ENCODE measurements around the gene ARSD.
"Not testable (repeated sequence)": the region's sequence is repeated elsewhere in the genome, so short reads cannot be mapped to it uniquely, and the experiment has no call there.

The ARSD gene

DNA sequence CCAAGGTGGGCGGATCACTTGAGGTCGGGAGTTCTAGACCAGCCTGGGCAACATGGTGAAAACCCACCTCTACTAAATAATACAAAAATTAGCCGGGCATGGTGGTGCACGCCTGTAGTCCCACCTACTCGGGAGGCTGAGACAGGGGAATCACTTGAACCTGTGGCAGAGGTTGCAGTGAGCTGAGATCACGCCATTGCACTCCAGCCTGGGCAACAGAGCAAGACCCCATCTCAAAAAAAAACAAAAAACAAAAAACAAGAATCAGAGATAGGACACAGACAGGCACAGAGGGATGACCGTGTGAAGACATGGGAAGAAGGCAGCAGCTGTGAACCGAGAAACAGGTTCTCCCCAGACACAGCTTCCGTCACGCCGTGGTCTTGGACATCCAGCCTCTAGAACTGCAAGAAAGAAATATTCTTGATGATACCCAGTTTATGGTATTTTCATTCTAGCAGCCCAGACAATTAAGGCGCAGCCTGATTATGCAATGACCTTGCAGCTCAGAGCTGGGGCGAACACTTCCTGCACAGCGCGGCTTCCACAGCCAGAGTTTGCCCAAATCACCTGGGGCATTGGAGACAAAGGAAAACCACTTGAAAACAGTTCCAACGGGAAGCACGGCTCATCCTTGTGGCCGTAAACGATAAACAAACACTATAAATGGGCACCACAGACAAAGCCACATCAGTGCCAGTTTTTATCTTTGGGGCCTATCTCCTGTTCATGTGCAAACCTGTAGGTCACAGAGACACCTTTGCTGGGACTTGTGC lies 4.2 kb upstream of the ARSD start:
- H3K4me3 ChIP-seq (ENCODE audit: low read depth, low read length) = no peak overlapping the region

DNA sequence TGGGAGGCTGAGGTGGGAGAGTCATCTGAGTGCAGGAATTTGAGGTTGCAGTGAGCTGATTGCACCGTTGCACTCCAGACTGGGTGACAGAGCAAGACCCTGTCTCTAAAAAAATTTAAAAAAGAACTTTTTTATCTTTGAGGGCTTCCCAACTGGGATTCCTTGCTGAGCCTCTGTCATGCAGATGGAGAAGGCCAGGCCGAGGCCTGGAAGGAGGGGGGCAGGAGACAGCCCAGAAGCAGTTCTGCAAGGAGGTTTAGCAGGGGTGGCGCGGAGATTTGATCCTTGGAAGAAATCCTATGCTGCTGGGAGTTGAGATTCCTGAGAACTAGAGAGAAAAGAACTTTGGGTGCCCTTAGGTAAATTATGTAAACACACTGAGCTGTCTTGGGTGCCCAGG lies 2.5 kb upstream of the ARSD start:
- H3K4me3 ChIP-seq (ENCODE audit: low read depth, low read length) = no peak overlapping the region

DNA sequence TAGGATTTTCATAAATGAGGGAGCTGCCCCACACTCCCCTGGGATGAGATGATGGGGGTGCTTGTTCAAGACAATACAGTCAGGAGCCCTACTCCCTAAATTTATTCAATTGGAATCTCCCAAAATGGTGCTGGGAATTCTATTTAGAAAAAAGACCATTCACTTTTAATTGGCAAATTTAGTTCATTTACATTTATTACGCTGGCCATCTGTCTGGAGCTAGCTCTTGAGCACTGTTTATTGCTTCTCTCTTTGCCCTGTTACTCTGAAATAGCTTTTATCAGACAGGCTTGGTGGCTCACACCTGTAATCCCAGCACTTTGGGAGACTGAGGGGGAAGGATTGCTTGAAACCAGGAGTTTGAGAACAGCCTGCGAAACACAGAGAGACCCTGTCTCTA lies 2.0 kb upstream of the ARSD start:
- no peak overlapping the region for H3K4me3 ChIP-seq (ENCODE audit: low read depth, low read length)

DNA sequence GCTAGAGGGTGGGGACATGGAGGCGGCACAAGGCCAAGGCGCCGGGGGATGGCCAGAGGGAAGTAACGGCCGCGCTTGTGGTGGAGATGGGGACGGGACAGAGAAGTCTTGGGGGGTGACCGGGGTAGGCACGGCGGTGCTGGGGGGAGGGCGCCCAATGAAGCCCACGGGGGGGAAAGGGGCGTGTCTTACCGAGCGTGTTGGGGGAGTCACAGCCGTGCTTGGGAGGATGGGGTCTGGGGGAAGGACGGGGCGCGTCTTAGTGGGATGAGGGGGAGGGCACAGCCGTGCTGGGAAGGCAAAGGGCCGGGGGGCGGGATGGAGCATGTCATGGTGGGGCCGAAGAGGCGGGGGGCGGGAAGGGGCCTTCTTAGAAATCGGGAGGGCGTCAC lies 952 bp downstream of the ARSD start:
- H3K4me3 ChIP-seq (ENCODE audit: low read depth, low read length) = peak overlapping the region; percentile 17

DNA sequence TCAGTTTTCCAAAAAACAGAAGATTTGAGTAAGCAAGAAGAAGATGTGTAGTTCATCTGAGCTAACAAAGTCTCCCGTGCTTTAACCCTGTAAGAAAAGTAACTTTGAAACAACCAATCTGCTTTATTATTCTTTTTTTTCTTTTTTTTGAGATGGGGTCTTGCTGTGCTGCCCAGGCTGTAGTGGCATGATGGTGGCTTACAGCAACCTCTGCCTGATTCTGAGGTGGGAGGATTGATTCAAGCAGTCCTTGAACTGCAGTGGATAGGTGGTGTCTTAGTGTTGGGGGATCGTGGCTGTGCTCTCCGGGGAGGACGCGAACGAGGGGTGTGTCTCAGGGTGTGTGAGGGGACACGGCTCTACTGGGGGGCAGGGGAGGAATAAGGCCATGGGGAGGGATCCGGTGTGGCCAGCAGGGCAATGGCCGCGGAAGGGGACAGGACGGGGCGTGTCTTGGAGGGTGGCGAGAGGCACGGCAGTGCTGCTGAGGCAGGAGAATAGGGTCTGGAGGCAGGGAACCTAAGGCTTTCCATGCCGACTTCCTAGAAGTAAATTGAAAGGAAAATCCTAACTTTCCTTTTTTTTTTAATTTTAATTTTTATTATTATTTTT lies 2.4 kb downstream of the ARSD start:
- H3K4me3 ChIP-seq (ENCODE audit: low read depth, low read length) = no peak overlapping the region

DNA sequence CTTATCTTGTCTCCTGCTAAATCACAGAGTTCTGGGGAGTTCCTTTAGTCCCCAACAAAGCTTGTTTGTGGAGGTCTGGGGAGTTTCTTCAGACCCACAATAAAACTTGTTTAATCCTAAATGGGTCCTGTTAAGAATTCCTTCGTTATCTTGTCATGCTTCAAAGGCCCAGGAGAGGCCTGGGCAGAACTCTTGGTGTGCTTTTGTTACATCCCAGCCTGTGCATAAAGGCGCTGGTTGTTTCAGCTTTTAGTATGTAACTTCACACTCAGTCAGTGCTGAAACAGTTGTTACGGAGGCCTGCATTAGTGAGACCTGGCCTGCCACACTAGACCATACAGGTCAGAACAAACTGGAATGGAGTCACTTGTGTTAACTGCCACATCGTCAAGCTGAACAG lies 2.9 kb downstream of the ARSD start:
- H3K4me3 ChIP-seq (ENCODE audit: low read depth, low read length) = not testable (repeated sequence)

DNA sequence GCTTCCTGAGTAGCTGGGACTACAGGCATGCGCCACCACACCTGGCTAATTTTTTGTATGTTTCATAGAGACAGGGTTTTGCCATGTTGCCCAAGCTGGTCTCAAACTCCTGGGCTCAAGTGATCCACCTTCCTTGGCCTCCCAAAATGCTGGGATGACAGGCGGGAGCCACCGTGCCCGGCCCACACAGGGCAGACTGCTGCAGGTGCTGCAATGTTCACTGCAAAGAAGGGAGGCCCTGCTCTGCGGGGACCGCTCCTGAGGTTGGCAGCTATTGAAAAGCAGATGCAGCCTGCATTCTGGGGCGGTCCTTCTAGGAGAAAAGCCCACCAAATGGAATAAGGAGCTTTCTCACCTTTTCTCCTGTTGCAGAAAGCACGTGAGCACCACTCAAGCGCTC lies 5.0 kb downstream of the ARSD start:
- no peak overlapping the region for H3K4me3 ChIP-seq (ENCODE audit: low read depth, low read length)

DNA sequence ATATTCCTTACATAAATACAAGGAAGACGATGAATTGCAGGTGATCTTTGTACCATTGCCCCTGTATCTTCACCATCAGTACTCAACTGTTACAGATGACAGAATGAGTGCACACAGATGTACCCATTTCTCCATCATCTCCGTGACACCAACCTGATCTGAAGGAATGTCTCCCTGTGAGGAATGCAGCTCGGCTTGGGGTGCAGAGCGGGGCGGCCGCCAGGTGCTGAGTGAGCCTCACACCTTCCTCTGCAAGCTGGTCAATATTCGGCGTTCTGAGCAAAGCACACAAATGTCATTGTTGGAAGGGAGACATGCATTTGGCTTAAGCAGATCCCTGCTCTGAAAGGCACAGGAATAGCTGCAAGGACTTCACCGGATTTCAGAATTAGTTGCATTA lies 7.4 kb downstream of the ARSD start:
- no peak overlapping the region for H3K4me3 ChIP-seq (ENCODE audit: low read depth, low read length)

DNA sequence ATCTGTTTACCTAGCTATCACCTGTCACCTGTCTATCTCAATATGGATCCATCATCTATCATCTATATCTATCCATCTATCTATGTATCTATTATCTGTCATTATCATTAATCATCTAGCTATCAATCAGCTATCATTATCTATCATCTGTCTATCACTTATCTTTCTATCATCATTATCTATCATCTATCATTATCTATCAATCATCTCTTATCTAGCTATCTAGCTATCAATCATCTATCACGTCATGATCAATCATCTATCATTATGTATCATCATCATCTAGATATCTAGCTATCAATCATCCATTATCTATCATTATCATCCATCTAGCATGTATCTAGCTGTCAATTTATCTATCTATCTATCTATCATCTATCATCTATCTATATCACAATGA lies 7.9 kb downstream of the ARSD start:
- no peak overlapping the region for H3K4me3 ChIP-seq (ENCODE audit: low read depth, low read length)

DNA sequence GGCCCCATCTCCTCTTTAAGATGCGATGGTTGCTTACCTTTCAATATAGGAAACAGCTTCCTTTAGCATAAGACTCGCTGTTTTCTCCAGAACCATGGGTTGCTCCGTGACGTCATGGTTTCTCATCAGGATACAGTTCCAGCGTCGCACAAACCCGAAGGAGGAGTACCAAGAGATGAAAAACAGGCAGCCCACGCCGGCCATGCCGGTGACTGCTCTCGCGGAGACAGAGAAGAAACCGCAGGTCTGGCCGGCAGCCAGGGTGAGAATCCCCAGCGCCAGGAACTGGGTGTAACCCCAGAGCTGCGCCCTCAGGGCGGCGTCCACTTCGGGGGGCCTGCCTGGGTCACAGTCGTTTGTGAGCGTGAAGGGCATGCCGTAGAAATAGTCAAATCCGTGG lies 11.4 kb downstream of the ARSD start:
- H3K4me3 ChIP-seq (ENCODE audit: low read depth, low read length) = no peak overlapping the region

DNA sequence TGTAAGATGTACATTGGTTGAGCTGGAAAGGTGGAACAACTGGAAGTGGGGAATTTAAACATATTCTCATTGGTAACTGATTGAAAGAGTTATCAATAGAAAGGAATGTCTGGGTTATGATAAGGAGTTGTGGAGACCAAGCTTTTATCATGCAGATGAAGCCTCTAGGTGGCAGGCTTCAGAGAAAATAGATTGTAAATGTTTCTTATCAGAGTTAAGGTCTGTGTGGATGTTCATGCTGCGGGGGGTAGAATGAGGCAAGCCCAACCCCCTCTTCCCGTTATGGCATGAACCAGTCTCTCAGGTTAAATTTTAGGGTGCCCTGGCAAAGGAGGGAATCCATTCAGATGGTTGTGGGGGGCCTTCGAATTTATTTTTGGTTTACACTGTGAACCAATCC lies 16.0 kb downstream of the ARSD start:
- H3K4me3 ChIP-seq (ENCODE audit: low read depth, low read length) = no peak overlapping the region

DNA sequence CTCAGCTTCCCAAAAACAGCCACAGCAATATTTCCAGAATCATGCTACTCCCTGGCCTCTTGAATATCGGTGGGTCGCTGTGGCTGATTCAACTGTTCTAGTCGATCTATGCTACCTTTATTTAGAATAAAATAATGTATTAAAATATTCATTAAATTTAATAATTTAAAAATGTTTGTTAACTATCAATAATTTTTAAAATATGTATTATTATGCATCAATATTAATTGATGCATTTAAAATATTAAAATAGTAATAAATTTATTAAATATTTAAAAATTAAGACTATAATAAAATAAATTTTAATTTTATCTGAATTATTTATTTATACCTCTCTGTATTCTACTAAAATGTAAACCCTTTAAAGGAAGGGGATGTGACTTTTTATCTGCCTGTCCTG lies 19.0 kb downstream of the ARSD start:
- no peak overlapping the region for H3K4me3 ChIP-seq (ENCODE audit: low read depth, low read length)

DNA sequence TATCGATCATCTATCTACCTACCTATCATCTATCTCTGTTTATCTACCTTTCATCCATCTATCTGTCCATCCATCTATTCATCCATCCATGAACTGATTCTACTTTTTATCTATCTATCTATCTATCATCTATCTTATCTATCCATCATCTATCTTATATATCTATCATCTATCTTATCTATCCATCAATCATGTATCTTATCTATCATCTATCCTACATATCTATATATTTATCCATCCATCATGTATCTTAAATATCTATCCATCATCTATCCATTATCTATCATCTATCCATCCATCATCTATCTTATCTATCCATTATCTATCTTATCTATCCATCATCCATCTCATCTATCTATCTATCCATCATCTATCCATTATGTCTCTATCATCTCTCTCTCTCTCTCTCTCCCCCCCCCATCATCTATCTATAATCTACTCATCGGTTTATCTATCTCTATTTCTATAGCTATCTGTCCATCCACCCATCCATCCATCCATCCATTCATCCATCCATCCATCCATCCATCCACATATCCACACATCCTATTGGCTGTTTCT lies 20.9 kb downstream of the ARSD start:
- H3K4me3 ChIP-seq (ENCODE audit: low read depth, low read length) = no peak overlapping the region

DNA sequence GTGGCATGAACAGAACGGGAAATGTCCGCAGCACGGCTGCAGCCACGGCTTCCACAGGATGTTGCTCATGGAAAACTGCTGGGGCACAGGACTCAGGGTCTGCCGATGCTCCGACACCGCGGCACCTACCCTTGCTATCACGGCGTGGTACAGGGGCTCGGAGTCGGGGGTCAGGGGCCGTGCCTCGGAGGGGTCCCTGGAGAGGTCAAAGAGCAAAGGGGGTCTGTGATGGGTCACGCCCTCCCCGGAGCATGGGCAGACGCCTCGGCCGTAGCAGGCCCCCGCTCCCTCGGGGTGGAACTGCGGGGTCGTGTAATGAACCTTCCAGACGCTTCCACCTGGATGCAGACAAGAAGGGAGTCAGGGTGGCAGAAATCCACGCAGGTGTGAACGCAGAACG lies 21.8 kb downstream of the ARSD start:
- H3K4me3 ChIP-seq (ENCODE audit: low read depth, low read length) = no peak overlapping the region

DNA sequence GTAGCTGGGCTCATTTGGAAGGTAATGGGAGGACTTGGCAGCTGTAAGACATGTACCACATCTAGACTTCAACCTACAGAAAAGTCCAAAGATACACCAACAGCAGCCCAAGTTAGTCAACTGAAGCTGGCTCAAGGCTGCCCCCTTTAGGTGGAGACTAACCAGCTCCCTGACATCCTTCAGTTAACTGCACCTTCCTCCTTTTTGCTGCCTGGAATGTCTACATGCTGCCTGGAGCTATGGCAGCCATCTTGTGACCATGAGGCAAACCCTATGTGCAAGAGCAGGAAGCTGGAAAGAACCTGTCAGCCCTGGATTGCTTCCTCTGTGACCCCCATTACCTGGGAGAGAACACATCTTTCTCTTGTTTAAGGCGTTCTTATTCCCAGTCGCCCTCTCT lies 25.8 kb downstream of the ARSD start:
- no peak overlapping the region for H3K4me3 ChIP-seq (ENCODE audit: low read depth, low read length)

DNA sequence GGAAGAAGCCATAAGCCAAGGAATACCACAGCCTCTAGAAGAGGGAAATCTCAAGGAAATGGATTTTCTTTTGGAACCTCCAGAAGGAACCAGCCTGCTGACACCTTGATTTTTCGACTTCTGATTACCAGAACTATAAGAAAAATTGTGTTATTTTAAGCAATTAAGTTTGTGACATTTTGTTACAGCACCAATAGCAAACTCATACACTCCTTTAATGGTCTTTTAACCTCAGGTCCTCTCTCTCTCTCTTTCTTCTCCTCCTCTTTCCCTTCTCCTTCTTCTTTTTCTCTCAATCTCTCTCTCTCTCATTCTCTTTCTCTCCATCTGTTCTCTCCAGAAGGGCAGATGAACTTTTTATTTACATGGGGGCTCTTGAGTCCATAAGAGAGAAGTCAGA lies 26.3 kb downstream of the ARSD start:
- H3K4me3 ChIP-seq (ENCODE audit: low read depth, low read length) = no peak overlapping the region

DNA sequence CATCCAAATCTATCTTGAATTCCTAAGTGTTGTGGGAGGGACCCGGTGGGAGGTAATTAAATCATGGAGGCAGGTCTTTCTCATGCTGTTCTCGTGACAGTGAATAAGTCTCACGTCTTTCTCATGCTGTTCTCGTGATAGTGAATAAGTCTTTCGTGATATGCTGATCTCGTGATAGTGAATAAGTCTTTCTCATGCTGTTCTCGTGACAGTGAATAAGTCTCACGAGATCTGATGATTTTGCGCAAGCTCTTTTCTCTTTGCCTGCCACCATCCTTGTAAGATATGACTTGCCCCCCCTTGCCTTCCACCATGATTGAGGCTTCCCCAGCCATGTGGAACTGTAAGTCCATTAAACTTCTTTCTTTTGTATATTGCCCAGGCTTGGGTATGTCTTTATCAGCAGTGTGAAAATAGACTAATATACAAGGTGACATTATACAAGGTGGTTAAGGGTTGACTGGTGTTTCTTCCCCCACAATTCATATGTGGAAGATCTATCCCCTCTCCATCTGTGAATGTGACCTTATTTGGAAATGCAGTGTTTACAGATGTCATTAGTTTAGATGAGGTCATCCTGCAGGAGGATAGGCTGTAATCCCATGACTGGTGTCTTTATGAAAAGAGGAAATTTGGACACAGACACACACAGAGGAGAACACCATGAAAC lies 27.6 kb downstream of the ARSD start:
- no peak overlapping the region for H3K4me3 ChIP-seq (ENCODE audit: low read depth, low read length)

DNA sequence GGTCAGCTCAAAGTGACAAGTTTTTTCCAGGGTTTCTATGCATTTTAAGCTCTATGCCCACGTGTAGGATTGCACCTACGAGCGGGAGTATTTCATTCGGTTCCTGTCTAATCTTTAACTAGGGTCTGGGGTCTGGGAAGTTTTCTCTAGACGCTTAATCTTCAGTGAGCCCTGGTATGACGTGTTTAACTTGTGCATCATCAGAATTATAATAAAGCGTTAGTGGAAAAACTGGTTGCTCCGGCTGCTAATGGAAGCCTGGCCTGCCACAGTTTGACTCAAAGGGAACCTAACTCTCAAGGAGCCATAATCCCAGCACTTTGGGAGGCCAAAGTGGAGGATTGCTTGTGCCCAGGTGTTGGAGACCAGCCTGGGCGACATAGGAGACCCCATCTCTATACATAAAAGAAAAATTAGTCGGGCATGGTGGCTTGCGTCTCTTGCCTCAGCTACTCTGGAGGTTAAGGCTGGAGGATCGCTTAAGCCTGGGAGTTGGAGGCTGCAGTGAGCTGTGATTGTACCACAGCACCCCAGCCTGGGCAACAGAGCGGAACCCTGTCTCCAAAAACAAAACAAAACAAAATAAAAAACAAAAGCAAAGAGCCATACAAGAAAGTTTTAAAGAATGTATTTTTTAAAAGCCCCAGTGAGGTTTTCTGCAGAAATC lies 30.2 kb downstream of the ARSD start:
- no peak overlapping the region for H3K4me3 ChIP-seq (ENCODE audit: low read depth, low read length)

DNA sequence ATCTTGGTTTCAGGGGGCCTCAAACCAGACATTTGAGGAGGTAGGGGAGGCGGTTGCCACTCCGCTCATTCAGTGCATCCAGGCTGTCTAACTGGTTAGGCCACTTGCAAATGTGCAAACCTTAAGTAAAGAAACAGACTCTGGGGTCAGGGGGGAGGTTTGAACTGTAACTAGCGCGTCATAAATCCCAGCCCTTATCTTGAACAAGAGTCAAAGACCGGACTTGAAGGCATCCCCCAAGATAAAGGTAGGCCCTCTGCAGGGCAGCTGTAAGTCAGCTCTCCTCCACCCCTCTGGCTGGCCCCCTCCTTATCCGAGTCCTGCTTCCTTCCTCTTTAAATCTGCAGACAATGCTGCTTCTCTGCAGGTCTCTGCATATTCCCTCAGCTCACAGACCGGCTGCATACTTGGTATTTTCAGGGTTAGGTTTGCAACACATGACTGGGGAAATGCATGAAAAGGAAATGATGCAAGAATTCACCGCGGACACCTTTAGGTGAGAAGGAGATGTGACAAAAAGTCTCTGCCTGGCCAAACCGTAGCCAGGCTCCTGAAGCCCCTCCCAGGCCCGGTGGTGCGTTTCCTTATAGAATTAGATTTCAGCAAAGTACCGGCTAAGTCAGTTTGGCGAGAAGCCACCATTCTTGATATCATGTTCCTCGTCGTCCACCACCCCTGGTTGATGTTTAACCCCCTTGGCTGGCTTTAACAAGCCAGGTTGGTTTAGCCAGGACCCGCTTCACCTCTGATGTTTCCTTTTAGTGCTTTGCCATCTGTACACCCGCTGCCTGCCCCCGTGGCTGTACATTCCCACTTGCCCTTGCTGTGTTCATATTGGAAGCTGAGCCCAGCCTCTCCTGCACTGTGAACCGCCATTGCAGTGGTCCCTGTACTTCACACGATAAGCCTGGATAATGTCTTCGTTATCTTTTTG lies 31.2 kb downstream of the ARSD start:
- not testable (repeated sequence) for H3K4me3 ChIP-seq (ENCODE audit: low read depth, low read length)

DNA sequence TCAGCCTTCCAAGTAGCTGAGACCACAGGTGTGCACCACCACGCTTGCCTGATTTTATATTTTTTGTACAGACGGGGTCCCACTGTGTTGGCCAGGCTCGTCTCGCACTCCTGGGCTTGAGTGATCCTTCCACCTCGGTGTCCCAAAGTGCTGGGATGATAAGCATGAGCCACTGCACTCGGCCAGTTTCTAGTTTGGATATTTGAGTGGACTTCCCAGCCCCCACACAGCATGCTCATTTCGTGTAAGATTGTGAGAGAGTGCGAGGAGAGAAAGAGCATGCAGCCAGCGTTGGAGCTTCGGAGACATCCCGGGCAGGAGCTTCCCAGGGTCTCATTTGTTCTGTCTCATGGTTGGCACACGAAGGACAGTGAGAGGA lies 31.8 kb downstream of the ARSD start:
- no peak overlapping the region for H3K4me3 ChIP-seq (ENCODE audit: low read depth, low read length)

DNA sequence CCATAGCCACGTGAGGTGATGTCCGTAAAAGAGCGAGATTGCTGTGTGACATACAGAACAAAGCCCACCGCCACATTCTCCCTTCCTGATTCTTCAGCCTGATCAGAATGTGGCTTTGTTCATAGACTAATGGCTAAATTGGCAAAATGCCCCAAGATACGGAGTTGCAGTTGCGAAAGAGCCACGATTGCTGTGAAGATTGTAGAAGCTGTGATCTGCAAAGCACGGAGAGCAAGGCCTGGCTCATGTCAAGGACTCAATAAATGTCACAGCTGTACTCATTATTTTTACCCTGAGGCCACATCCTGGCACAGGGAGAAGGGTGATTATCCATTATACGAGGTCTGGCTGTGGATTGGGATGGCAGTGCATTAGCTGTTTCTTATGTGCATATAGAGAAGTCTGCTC lies 34.2 kb downstream of the ARSD start:
- H3K4me3 ChIP-seq (ENCODE audit: low read depth, low read length) = no peak overlapping the region
